PC-3 (cell line): Measurements from ENCODE around the gene TMEM259. TPM values are rescaled to one million over a fixed set of nuclear protein-coding genes. Genes with fewer than 3 reads are reported as not detected.

Experiments used
- ATAC-seq: fragments of 200-7000 bp; cut with Tn5 transposase; 2 replicates; pipeline ENCODE4 v1.9.1; 2020; ENCODE audit warnings: mild to moderate bottlenecking, moderate library complexity
- BruUV-seq: library from RNA; stranded (reverse); fragments of 400-500 nt; replicated peaks from 2 replicates; lab custom pipeline; 2021; lab: Mats Ljungman, UMichigan
- CTCF ChIA-PET: fragments of 300-600 bp; sonication (Branson Sonifier 250); formaldehyde crosslinking; loops from one replicate; lab custom pipeline; 2022; ENCODE audit warnings: antibody characterized with exemption; lab: Charles Lee
- POLR2A ChIA-PET: fragments of 300-600 bp; sonication (Branson Sonifier 250); formaldehyde crosslinking; loops from one replicate; lab custom pipeline; 2022; ENCODE audit warnings: antibody characterized with exemption; ENCODE audit not compliant: unreplicated experiment; lab: Charles Lee
- DNase-seq: peaks from one replicate; pipeline ENCODE4 v3.0.0-alpha.2; 2015
- H2AFZ ChIP-seq: fragments of 300-600 bp; sonication (generic); 2 replicates; pipeline ENCODE4 v1.6.0; 2016; ENCODE audit warnings: antibody characterized with exemption, low read length
- H3F3A ChIP-seq: fragments of 300-600 bp; sonication (generic); one replicate; pipeline ENCODE4 v1.6.0; 2017; ENCODE audit warnings: antibody characterized with exemption, low read length, control low read depth, mild to moderate bottlenecking; ENCODE audit not compliant: unreplicated experiment
- H3K27ac ChIP-seq: fragments of 300-600 bp; sonication (generic); 2 replicates; pipeline ENCODE4 v1.5.1; 2016; ENCODE audit warnings: mild to moderate bottlenecking, low read length
- H3K27me3 ChIP-seq: fragments of 300-600 bp; sonication (generic); 2 replicates; pipeline ENCODE4 v1.6.1; 2016; ENCODE audit warnings: low read length, mixed read lengths
- H3K36me3 ChIP-seq: fragments of 300-600 bp; sonication (generic); 2 replicates; pipeline ENCODE4 v1.6.1; 2016; ENCODE audit warnings: low read depth, mixed run types, low read length, mixed read lengths
- H3K4me1 ChIP-seq: fragments of 300-600 bp; sonication (generic); 2 replicates; pipeline ENCODE4 v1.5.1; 2016; ENCODE audit warnings: low read length; ENCODE audit not compliant: insufficient read depth
- H3K4me2 ChIP-seq: fragments of 300-600 bp; sonication (generic); 2 replicates; pipeline ENCODE4 v1.6.0; 2016; ENCODE audit warnings: low read length
- H3K4me3 ChIP-seq: fragments of 300-600 bp; sonication (generic); 2 replicates; pipeline ENCODE4 v1.5.1; 2016; ENCODE audit warnings: mild to moderate bottlenecking, low read length, mixed read lengths
- H3K79me2 ChIP-seq: fragments of 300-600 bp; sonication (generic); 2 replicates; pipeline ENCODE4 v1.6.1; 2017; ENCODE audit warnings: low read length, mixed read lengths
- H3K9ac ChIP-seq: fragments of 300-600 bp; sonication (generic); 2 replicates; pipeline ENCODE4 v1.6.0; 2016; ENCODE audit warnings: mild to moderate bottlenecking, low read length
- H3K9me2 ChIP-seq: fragments of 300-600 bp; sonication (generic); replicated peaks from 2 replicates; pipeline ENCODE4 v1.6.1; 2016; ENCODE audit warnings: mixed run types, low read length, mixed read lengths
- H3K9me3 ChIP-seq: fragments of 300-600 bp; sonication (generic); 2 replicates; pipeline ENCODE4 v1.6.1; 2016; ENCODE audit warnings: low read length, mixed read lengths
- H4K20me1 ChIP-seq: fragments of 300-600 bp; sonication (generic); 2 replicates; pipeline ENCODE4 v1.6.1; 2016; ENCODE audit warnings: low read length, mixed read lengths
- EZH2 ChIP-seq: fragments of 300-600 bp; sonication (generic); IDR thresholded peaks from one replicate; pipeline ENCODE4 v1.6.1; 2017; ENCODE audit warnings: antibody characterized with exemption, mild to moderate bottlenecking, low read length; ENCODE audit not compliant: unreplicated experiment
- EZH2phosphoT487 ChIP-seq: fragments of 300-600 bp; sonication (generic); IDR thresholded peaks from 2 replicates; pipeline ENCODE4 v1.6.1; 2018; ENCODE audit warnings: mild to moderate bottlenecking, antibody characterized with exemption, low read length, borderline replicate concordance
- intact Hi-C: fragments of 100-400 bp; cut with micrococcal nuclease; formaldehyde crosslinking; loops from 2 replicates; pipeline ENCODE4 v1.9.0; 2023
- total RNA-seq: library from RNA; depleted of rRNA; stranded (reverse); fragments of >200 nt; gene quantifications from 2 replicates; pipeline ENCODE4 v1.2.3, GENCODE V29; 2014
- TF ChIP-seq, protein P1 (sequence below): fragments of 300-600 bp; sonication (generic); conservative IDR thresholded peaks from 2 replicates; pipeline ENCODE4 v1.5.1; 2017; ENCODE audit warnings: antibody characterized with exemption, low read depth, mild to moderate bottlenecking, low read length

Gene TMEM259
- total RNA-seq, 1 experiment from 2014 or later = 136 TPM

DNA sequence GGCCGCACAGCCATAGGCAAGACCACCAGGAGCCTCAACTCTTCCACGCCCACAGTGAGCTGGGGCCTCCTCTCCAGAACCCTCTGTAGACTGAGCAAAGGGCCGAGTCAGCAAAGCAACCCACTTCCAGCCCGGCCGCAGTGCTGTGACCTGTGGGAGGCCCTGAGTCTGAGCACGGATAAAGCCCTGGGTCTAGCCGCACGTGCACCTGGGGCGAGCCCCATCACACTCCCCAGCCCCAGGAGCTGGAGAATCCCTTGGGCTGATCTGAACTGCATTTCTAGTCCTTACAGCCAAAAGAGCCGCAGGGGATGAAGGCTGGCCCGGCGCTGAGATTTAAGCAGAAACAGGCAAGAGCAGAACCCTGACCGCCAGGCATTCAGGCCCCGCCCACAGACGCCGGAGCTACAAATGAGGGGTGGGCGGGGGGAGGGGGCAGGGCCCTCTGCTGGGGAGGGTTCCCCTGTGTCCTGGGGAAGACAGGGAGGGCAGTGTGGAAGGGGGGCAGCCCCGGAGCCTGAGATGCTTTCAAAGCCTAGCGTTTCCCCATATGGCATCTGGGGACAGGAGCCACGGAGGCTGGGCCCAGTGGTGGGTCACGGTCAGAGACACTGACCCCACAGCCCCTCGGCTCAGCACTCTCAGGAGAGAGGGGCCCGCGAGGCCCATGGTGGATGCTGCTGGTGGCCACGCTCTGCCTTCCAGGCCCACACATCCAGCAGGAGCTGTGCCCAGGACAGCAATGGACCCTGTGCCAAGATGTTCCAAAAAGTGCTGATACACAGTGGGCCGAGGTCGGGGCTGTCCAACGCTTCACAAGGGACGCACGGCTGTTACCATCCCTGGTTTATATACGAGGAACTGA is 4.9 kb downstream of the TMEM259 start:
- no peaks in the 10 kb centered on the region for H3K27me3 ChIP-seq
- H4K20me1 ChIP-seq = peaks cover 50% of the 10 kb centered on the region
- TF ChIP-seq EZH2phosphoT487 (no peak), EZH2 (no peak)
- TF ChIP-seq, protein P1, sequence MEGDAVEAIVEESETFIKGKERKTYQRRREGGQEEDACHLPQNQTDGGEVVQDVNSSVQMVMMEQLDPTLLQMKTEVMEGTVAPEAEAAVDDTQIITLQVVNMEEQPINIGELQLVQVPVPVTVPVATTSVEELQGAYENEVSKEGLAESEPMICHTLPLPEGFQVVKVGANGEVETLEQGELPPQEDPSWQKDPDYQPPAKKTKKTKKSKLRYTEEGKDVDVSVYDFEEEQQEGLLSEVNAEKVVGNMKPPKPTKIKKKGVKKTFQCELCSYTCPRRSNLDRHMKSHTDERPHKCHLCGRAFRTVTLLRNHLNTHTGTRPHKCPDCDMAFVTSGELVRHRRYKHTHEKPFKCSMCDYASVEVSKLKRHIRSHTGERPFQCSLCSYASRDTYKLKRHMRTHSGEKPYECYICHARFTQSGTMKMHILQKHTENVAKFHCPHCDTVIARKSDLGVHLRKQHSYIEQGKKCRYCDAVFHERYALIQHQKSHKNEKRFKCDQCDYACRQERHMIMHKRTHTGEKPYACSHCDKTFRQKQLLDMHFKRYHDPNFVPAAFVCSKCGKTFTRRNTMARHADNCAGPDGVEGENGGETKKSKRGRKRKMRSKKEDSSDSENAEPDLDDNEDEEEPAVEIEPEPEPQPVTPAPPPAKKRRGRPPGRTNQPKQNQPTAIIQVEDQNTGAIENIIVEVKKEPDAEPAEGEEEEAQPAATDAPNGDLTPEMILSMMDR = no peak
- H3K4me3 ChIP-seq = no peak overlapping the region
- BruUV-seq = no TSS peak
- peaks cover 22% of the 10 kb centered on the region for H3K4me1 ChIP-seq
- intact Hi-C loops = no loop called here
- no peaks in the 10 kb centered on the region for H3K9me3 ChIP-seq
- no peak for DNase-seq
- H3F3A ChIP-seq = no peaks in the 10 kb centered on the region
- H2AFZ ChIP-seq = no peak overlapping the region
- no peaks in the 10 kb centered on the region for H3K9me2 ChIP-seq
- no peak for ATAC-seq
- peaks cover 69% of the 10 kb centered on the region for H3K79me2 ChIP-seq
- peak overlapping the region; percentile 97; the same call in 1 of the 2 replicates for H3K4me2 ChIP-seq
- H3K9ac ChIP-seq = no peak overlapping the region
- ChIA-PET POLR2A (interaction anchor here (1.0 kb wide), 1 partner anchor 253 kb away, joined by 6 read pairs; the partner anchor contains the start of gene CIRBP), CTCF (no interaction called here)
- peak overlapping the region; percentile 37 for H3K27ac ChIP-seq
- no peaks in the 10 kb centered on the region for H3K36me3 ChIP-seq

DNA sequence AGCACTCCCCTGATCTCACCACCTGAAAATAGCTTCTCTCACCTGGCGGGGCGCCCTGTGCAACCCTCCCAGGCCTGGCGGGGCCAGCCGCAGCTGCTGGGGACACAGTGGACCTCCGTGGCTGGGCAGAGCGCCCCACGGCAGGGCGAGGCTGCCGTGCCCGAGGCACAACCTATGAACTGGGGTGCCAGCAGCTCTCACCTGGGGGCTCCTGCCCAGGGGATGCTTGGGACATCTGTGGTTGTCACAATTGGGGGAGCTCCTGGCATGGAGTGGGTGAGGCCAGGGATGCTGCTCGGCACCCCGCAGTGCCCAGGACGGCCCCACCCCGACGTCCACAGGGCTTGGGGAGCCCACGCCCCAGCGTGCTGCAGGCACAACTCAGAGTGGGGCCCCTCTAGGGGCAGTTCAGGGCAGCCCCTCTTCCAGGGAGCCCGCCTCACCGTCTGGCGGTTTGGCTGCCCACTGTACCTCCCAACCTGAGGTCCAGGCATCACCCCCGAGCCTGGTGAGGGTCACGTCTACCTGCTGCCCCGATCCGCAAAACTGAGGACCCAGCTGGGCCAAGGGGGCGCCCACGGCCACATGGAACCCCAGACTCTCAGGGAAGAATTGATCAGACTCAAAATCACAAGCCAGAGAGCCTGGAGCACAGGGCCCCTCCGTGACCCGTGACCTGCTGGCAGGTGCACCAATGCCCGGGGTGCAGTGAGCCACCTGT is 5.7 kb downstream of the TMEM259 start:
- Histone ChIP-seq H3K4me3 (no peak overlapping the region), H3K4me2 (no peak overlapping the region), H3F3A (no peaks in the 10 kb centered on the region), H3K79me2 (peaks cover 62% of the 10 kb centered on the region), H2AFZ (no peak overlapping the region), H3K9me3 (no peaks in the 10 kb centered on the region), H4K20me1 (peaks cover 50% of the 10 kb centered on the region), H3K36me3 (no peaks in the 10 kb centered on the region), H3K9me2 (no peaks in the 10 kb centered on the region), H3K4me1 (peaks cover 22% of the 10 kb centered on the region), H3K27ac (no peak overlapping the region), H3K27me3 (no peaks in the 10 kb centered on the region), H3K9ac (no peak overlapping the region)
- intact Hi-C loops = no loop called here
- no peak for TF ChIP-seq EZH2phosphoT487
- TF ChIP-seq, protein P1 = no peak
- TF ChIP-seq EZH2 = no peak
- BruUV-seq = no TSS peak
- CTCF ChIA-PET = no interaction called here
- POLR2A ChIA-PET = no interaction called here
- ATAC-seq (no peak), DNase-seq (no peak)
